ENCODE measurements around the gene ATF7. TPM values are rescaled to one million over a fixed set of nuclear protein-coding genes. Genes with fewer than 3 reads are reported as not detected.

The ATF7 gene
- total RNA-seq, 1 experiment from 2014 or later, result 26.9 TPM

- Mint-ChIP-seq H3K27me3 (ENCODE audit: insufficient read depth, unreplicated experiment) (no peaks in the 10 kb centered on the region), H3K27ac (ENCODE audit: unreplicated experiment) (no peak overlapping the region), H3K4me3 (ENCODE audit: unreplicated experiment) (no peak overlapping the region), H3K36me3 (ENCODE audit: insufficient read depth, unreplicated experiment) (peaks cover 25% of the 10 kb centered on the region), H3K4me1 (ENCODE audit: low read depth, unreplicated experiment) (no peaks in the 10 kb centered on the region), H3K9me3 (ENCODE audit: unreplicated experiment) (no peaks in the 10 kb centered on the region)
- POLR2A ChIA-PET, result interaction anchor here (0.5 kb wide), 1 partner anchor 33 kb away, joined by 3 read pairs; no protein-coding TSS in a partner anchor
- TF ChIP-seq CTCF (IDR thresholded peaks at IDR 0.05; ENCODE audit: insufficient read depth in 1 of 2, low read depth in 1 of 2, low read length in 1 of 2, severe bottlenecking in 1 of 2, unreplicated experiment in 1 of 2), result no peak
- intact Hi-C loops (cut with micrococcal nuclease; ENCODE audit: unreplicated experiment), result no loop called here
- H3K27me3 ChIP-seq (replicated peaks; ENCODE audit: control insufficient read depth, insufficient read depth, low read length), result no peaks in the 10 kb centered on the region
- H3K9me3 ChIP-seq, result no peaks in the 10 kb centered on the region
- H3K4me3 ChIP-seq (ENCODE audit: low read depth, low read length), result no peak overlapping the region
- CTCF ChIA-PET, result interaction anchor here (0.6 kb wide), 1 partner anchor 94 kb away, joined by 6 read pairs; no protein-coding TSS in a partner anchor
- peaks cover 19% of the 10 kb centered on the region for H3K4me1 ChIP-seq
- H3K36me3 ChIP-seq (ENCODE audit: control insufficient read depth, insufficient read depth, low read length), result no peaks in the 10 kb centered on the region
- BruUV-seq (replicated peaks), result no TSS peak
- DNase-seq, result no peak
These were observed 86.7 kb downstream of the ATF7 start for GRCh38 chr12:53539526-53539925.

GRCh38 chr12:53538209-53538689, 87.9 kb downstream of the ATF7 start:
- H3K27me3 ChIP-seq (replicated peaks; ENCODE audit: control insufficient read depth, insufficient read depth, low read length), result no peaks in the 10 kb centered on the region
- no peaks in the 10 kb centered on the region for H3K27me3 Mint-ChIP-seq (ENCODE audit: insufficient read depth, unreplicated experiment)
- intact Hi-C loops (cut with micrococcal nuclease; ENCODE audit: unreplicated experiment), result no loop called here
- peak; percentile 39 to 64 for DNase-seq
- peak overlapping the region; percentile 69 for H3K27ac Mint-ChIP-seq (ENCODE audit: unreplicated experiment)
- no TSS peak for BruUV-seq (replicated peaks)
- peaks cover 19% of the 10 kb centered on the region for H3K4me1 ChIP-seq
- POLR2A ChIA-PET, result interaction anchor here (0.7 kb wide), 1 partner anchor 341 kb away, joined by 4 read pairs; no protein-coding TSS in a partner anchor
- peaks cover 29% of the 10 kb centered on the region for H3K36me3 Mint-ChIP-seq (ENCODE audit: insufficient read depth, unreplicated experiment)
- no peaks in the 10 kb centered on the region for H3K36me3 ChIP-seq (ENCODE audit: control insufficient read depth, insufficient read depth, low read length)
- H3K9me3 ChIP-seq, result no peaks in the 10 kb centered on the region
- H3K4me1 Mint-ChIP-seq (ENCODE audit: low read depth, unreplicated experiment), result no peaks in the 10 kb centered on the region
- no peak for TF ChIP-seq CTCF (IDR thresholded peaks at IDR 0.05; ENCODE audit: insufficient read depth in 1 of 2, low read depth in 1 of 2, low read length in 1 of 2, severe bottlenecking in 1 of 2, unreplicated experiment in 1 of 2)
- no peaks in the 10 kb centered on the region for H3K9me3 Mint-ChIP-seq (ENCODE audit: unreplicated experiment)
- peak overlapping the region; percentile 18 for H3K4me3 Mint-ChIP-seq (ENCODE audit: unreplicated experiment)
- CTCF ChIA-PET, result interaction anchor here (1.1 to 1.6 kb wide), 2 partner anchors 37 to 137 kb away, joined by 3 to 13 read pairs; partner anchors contain the start of genes ATP5MC2 and TARBP2
- H3K4me3 ChIP-seq (ENCODE audit: low read depth, low read length), result no peak overlapping the region

GRCh38 chr12:53536962-53537361, 89.2 kb downstream of the ATF7 start:
- BruUV-seq (replicated peaks), result no TSS peak
- H3K27me3 Mint-ChIP-seq (ENCODE audit: insufficient read depth, unreplicated experiment), result no peaks in the 10 kb centered on the region
- Histone ChIP-seq H3K27me3 (replicated peaks; ENCODE audit: control insufficient read depth, insufficient read depth, low read length) (no peaks in the 10 kb centered on the region), H3K4me1 (peaks cover 19% of the 10 kb centered on the region), H3K9me3 (no peaks in the 10 kb centered on the region), H3K36me3 (ENCODE audit: control insufficient read depth, insufficient read depth, low read length) (no peaks in the 10 kb centered on the region; the same call in 1 of the 2 replicates), H3K4me3 (ENCODE audit: low read depth, low read length) (no peak overlapping the region)
- no peak for TF ChIP-seq CTCF (IDR thresholded peaks at IDR 0.05; ENCODE audit: insufficient read depth in 1 of 2, low read depth in 1 of 2, low read length in 1 of 2, severe bottlenecking in 1 of 2, unreplicated experiment in 1 of 2)
- DNase-seq, result no peak
- intact Hi-C loops (cut with micrococcal nuclease; ENCODE audit: unreplicated experiment), result no loop called here
- POLR2A ChIA-PET, result no interaction called here
- H3K36me3 Mint-ChIP-seq (ENCODE audit: insufficient read depth, unreplicated experiment), result peaks cover 29% of the 10 kb centered on the region
- H3K4me1 Mint-ChIP-seq (ENCODE audit: low read depth, unreplicated experiment), result no peaks in the 10 kb centered on the region
- H3K27ac Mint-ChIP-seq (ENCODE audit: unreplicated experiment), result no peak overlapping the region
- H3K9me3 Mint-ChIP-seq (ENCODE audit: unreplicated experiment), result no peaks in the 10 kb centered on the region
- CTCF ChIA-PET, result no interaction called here
- no peak overlapping the region for H3K4me3 Mint-ChIP-seq (ENCODE audit: unreplicated experiment)
